ENCODE measurements around the gene PSMC3.

DNA sequence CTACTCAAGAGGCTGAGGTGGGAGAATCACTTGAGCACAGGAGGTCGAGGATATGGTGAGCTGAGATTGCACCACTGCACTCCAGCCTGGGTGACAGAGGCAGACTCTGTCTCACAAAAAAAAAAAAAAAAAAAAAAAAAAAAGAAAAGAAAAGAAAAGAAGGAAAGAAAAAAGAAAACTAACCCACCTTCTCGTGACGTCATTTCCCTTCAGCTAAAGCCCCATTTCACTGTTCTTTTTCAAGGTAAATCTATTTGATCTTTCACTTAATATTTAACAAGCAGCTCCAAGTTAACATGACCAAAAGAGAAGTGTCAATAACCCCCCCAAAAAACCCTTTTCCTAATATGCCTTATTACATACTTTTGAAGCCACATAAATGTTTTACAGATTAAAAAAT lies 17.6 kb upstream of the PSMC3 start:
- TF ChIP-seq, protein P1, sequence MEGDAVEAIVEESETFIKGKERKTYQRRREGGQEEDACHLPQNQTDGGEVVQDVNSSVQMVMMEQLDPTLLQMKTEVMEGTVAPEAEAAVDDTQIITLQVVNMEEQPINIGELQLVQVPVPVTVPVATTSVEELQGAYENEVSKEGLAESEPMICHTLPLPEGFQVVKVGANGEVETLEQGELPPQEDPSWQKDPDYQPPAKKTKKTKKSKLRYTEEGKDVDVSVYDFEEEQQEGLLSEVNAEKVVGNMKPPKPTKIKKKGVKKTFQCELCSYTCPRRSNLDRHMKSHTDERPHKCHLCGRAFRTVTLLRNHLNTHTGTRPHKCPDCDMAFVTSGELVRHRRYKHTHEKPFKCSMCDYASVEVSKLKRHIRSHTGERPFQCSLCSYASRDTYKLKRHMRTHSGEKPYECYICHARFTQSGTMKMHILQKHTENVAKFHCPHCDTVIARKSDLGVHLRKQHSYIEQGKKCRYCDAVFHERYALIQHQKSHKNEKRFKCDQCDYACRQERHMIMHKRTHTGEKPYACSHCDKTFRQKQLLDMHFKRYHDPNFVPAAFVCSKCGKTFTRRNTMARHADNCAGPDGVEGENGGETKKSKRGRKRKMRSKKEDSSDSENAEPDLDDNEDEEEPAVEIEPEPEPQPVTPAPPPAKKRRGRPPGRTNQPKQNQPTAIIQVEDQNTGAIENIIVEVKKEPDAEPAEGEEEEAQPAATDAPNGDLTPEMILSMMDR (IDR thresholded peaks at IDR 0.05): no peak
- TF ChIP-seq POLR2A (IDR thresholded peaks at IDR 0.05): no peak
- TF ChIP-seq POLR2AphosphoS5 (IDR thresholded peaks at IDR 0.05): no peak

Data from breast epithelium (tissue), 3 donors.